NT2/D1 (cell line): ENCODE measurements around the gene DCC.

Experiments
- SUZ12 ChIP-seq: IDR thresholded peaks from 2 replicates; pipeline ENCODE4 v1.6.1; 2011; ENCODE audit not compliant: insufficient read length, insufficient read depth; ENCODE audit errors: extremely low read depth
- YY1 ChIP-seq: IDR thresholded peaks from 2 replicates; pipeline ENCODE4 v1.6.1; 2011; ENCODE audit not compliant: insufficient read length, insufficient read depth
- ZNF274 ChIP-seq: IDR thresholded peaks from 2 replicates; pipeline ENCODE4 v1.6.1; 2011; ENCODE audit warnings: mild to moderate bottlenecking, low read depth, low read length

DNA sequence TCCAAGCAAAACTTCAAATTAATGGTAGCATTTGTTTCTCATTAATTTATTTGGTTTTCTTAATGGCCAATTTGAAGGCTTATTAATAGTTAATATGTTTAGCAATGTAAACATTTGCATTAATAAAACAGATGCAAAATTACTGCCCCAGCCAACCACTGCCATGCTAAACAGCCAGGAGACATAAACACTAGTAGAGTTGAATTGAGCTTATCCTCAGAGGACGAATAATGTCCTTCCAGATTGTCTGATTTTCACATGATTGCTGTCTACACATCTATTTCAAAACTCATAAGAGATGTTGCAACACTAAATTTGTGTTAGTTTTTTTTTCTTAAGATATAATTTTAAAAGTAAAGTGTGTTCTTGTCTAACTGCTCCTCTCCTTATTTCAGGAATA lies 128.5 kb downstream of the DCC start:
- no peak for TF ChIP-seq SUZ12
- no peak for TF ChIP-seq ZNF274
- TF ChIP-seq YY1: no peak
